Stomach (tissue), 9 donors: Measurements from ENCODE around the gene ESRRG. TPM values are rescaled to one million over a fixed set of nuclear protein-coding genes. Genes with fewer than 3 reads are reported as not detected.
A peak's percentile ranks its signal among the peaks of the same experiment; 100 is the strongest.

Experiments used
- DNase-seq, 2 donors: peaks; one replicate each; pipeline versions ENCODE4 v3.0.0 to v3.0.0-alpha.2; 2013 to 2019
- H3K27ac ChIP-seq, 5 donors: fragments of 200-600 bp in 4 of 5; sonication (generic) in 4 of 5; one replicate each; pipeline ENCODE4 v1.5.1; 2013 to 2019; ENCODE audit warnings: mild to moderate bottlenecking in 1 of 5, moderate library complexity in 1 of 5
- H3K27me3 ChIP-seq, 3 donors: fragments of 200-600 bp; sonication (generic); one replicate each; pipeline ENCODE4 v1.5.1; 2017 to 2019; ENCODE audit warnings: mixed run types in 1 of 3
- H3K36me3 ChIP-seq, 4 donors: fragments of 200-600 bp; sonication (generic); 1 replicate in 3 of 4; 2 replicates in 1 of 4; pipeline ENCODE4 v1.5.1; 2016 to 2019
- H3K4me1 ChIP-seq, 4 donors: fragments of 200-600 bp; sonication (generic); one replicate each; pipeline ENCODE4 v1.5.1; 2016 to 2019
- H3K4me3 ChIP-seq, 4 donors: fragments of 200-600 bp; sonication (generic) in 3 of 4; one replicate each; pipeline ENCODE4 v1.5.1; 2016 to 2019; ENCODE audit warnings: mild to moderate bottlenecking in 1 of 4
- H3K9me3 ChIP-seq, 4 donors: fragments of 200-600 bp; sonication (generic); one replicate each; pipeline ENCODE4 v1.5.1; 2016 to 2019
- EP300 ChIP-seq: sonication (generic); formaldehyde crosslinking; IDR thresholded peaks from one replicate; pipeline ENCODE4 v1.6.1; 2017; ENCODE audit warnings: antibody characterized with exemption
- POLR2A ChIP-seq, 4 donors: fragments of 450-650 bp; IDR thresholded peaks; one replicate each; pipeline ENCODE4 v1.6.1; 2016; ENCODE audit warnings: antibody characterized with exemption in 4 of 4, control low read depth in 2 of 4, mild to moderate bottlenecking in 1 of 4, moderate library complexity in 1 of 4
- POLR2AphosphoS5 ChIP-seq, 3 donors: sonication (generic); formaldehyde crosslinking; IDR thresholded peaks; one replicate each; pipeline ENCODE4 v1.6.1; 2016; ENCODE audit warnings: antibody characterized with exemption in 3 of 3
- WGBS, 5 donors: extraction: QIAGEN DNeasy Blood & Tissue Kit in 3 of 5; methylation state at CpG; one replicate each; pipeline versions ENCODE4 v1.1.5 to v1.1.7; 2013 to 2018; 5-methylcytosine and 5-hydroxymethylcytosine counted together
- intact Hi-C: fragments of 100-400 bp; cut with DNase I; formaldehyde crosslinking; loops from one replicate; pipeline ENCODE4 v1.15.1; 2023; ENCODE audit warnings: low total_unique reads
- polyA plus RNA-seq, 3 donors: library from polyadenylated mRNA; stranded (reverse); fragments of 200-250 nt; gene quantifications; one replicate each; pipeline ENCODE4 v1.2.3, GENCODE V29; 2013
- total RNA-seq, 5 donors: library from RNA; depleted of rRNA; stranded (reverse); fragments of >200 nt; gene quantifications; one replicate each; pipeline versions ENCODE4 v1.1.0 to v1.2.3, GENCODE V29; 2014 to 2016
- TF ChIP-seq, protein P1 (sequence below), 7 experiments: fragments of 450-650 bp in 4 of 7; fragments of 200-600 bp in 3 of 7; sonication (generic) in 3 of 7; IDR thresholded peaks; one replicate each; pipeline ENCODE4 v1.5.1; 2016 to 2019; ENCODE audit warnings: antibody characterized with exemption in 7 of 7, control low read depth in 2 of 7, mild to moderate bottlenecking in 1 of 7
- donor health status: healthy with polysubstance abuse.
- donor health status: Bipolar disorder and iron deficiency.
- donor health status: healthy.

Gene ESRRG
- total and polyA plus RNA-seq, 8 donors, result 0.29 to 247 (median 34.2) TPM

DNA sequence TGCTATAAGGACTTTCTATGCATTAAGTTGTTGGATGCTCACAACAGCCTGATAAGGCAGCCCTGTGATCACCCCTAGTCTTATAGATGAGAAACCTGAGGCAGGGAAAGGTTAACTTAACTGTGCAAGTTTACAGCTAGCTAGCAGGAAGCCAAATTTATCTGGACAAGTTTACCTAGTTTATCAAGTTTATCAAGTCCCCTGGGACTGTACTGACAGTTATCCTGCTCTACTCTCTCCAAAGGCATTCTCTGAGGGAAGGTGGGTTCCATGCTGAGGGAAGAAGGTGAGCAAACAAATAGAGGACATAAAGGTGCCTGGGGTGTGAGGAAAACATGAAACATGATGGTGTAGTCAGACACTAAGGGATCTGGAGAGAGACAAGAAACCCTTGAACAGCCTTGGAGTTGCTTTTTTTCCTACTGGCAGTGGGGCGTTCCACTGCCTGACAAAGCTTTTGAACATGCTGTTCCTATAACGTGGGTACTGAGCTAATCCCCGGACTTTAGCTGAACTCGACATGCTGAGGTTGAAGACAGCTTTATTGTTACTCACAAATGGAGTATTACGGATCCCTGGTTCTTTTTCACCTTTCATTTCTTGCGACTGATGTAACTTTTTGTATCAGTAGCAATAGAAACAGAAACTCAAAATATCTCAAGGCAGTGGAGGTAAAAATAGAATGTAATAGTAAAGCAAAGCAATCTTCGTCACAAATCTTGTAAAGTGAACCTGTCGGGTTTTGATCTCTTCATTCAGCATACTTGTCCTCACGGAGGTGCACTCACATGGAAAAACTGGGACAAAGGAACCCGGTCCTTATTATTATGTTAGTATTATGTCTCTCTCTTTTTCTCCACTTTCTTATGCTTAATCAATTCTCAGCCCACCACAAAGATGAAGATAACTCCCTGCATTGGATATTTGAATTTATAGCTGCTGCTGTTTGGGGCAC, 42.4 kb upstream of the ESRRG start:
- DNase-seq, result no peak
- no peak overlapping the region for H3K4me3 ChIP-seq
- H3K27me3 ChIP-seq, result no peaks in the 10 kb centered on the region
- TF ChIP-seq POLR2AphosphoS5 (IDR thresholded peaks at IDR 0.05) (peak in 1 of 3 donors; percentile 58), POLR2A (IDR thresholded peaks at IDR 0.05) (no peak), EP300 (no peak)
- TF ChIP-seq, protein P1, sequence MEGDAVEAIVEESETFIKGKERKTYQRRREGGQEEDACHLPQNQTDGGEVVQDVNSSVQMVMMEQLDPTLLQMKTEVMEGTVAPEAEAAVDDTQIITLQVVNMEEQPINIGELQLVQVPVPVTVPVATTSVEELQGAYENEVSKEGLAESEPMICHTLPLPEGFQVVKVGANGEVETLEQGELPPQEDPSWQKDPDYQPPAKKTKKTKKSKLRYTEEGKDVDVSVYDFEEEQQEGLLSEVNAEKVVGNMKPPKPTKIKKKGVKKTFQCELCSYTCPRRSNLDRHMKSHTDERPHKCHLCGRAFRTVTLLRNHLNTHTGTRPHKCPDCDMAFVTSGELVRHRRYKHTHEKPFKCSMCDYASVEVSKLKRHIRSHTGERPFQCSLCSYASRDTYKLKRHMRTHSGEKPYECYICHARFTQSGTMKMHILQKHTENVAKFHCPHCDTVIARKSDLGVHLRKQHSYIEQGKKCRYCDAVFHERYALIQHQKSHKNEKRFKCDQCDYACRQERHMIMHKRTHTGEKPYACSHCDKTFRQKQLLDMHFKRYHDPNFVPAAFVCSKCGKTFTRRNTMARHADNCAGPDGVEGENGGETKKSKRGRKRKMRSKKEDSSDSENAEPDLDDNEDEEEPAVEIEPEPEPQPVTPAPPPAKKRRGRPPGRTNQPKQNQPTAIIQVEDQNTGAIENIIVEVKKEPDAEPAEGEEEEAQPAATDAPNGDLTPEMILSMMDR (IDR thresholded peaks at IDR 0.05), result no peak
- H3K27ac ChIP-seq, result peak overlapping the region; percentile 9 to 78 (median 59)
- H3K4me1 ChIP-seq, result peaks cover 0 to 24% (median 8%) of the 10 kb centered on the region in 4 donors
- no peaks in the 10 kb centered on the region for H3K9me3 ChIP-seq
- H3K36me3 ChIP-seq, result no peaks in the 10 kb centered on the region
- 40 to 58% (median 44%) methylated on average over 10 of the region's 10 CpGs for WGBS, 5 donors
- intact Hi-C loops, result no loop called here

DNA sequence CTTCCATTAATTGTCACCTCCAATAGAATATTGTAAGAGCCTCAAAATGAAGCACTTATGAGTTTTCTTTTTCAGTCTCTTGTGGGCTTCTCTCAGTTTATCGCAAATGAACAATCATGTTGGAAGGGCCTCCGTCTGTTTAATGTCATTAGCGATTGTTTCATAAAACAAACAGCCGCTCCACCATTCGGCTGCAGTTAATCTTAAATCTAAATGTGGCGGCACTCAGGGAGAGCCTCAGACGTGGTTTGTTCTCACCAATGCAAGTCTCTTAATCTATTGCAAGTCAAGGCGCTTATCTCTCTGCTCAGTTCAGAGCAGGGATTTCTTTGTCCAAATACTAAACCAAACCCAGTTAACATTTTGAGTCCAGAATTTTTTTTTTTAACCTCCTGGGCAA, 34.9 kb upstream of the ESRRG start:
- peak; percentile 42 to 44 for DNase-seq
- intact Hi-C loops, result no loop called here
- Histone ChIP-seq H3K27ac (peak overlapping the region in 2 of 5 donors; percentile 15 to 39), H3K36me3 (no peaks in the 10 kb centered on the region), H3K9me3 (no peaks in the 10 kb centered on the region), H3K4me1 (peaks cover 0 to 9% (median 0%) of the 10 kb centered on the region in 4 donors), H3K27me3 (no peaks in the 10 kb centered on the region), H3K4me3 (no peak overlapping the region)
- WGBS, 5 donors, result 20 to 41% (median 38%) methylated on average over 8 of the region's 8 CpGs
- TF ChIP-seq POLR2AphosphoS5 (IDR thresholded peaks at IDR 0.05), result peak in 1 of 3 donors; percentile 22
- no peak for TF ChIP-seq EP300

- intact Hi-C loops, result no loop called here
- Histone ChIP-seq H3K27ac (no peak overlapping the region), H3K4me3 (no peak overlapping the region), H3K36me3 (no peaks in the 10 kb centered on the region), H3K9me3 (no peaks in the 10 kb centered on the region), H3K27me3 (no peaks in the 10 kb centered on the region), H3K4me1 (peaks cover 0 to 9% (median 0%) of the 10 kb centered on the region in 4 donors)
- DNase-seq, result no peak
- TF ChIP-seq POLR2A (IDR thresholded peaks at IDR 0.05), result no peak
- TF ChIP-seq EP300, result no peak
- no peak for TF ChIP-seq POLR2AphosphoS5 (IDR thresholded peaks at IDR 0.05)
- TF ChIP-seq, protein P1 (IDR thresholded peaks at IDR 0.05), result no peak
- 33 to 72% (median 44%) methylated on average over 1 of the region's 1 CpG for WGBS, 5 donors
Measured at GRCh38 chr1:216757110-216757509, 33.9 kb upstream of the ESRRG start.

DNA sequence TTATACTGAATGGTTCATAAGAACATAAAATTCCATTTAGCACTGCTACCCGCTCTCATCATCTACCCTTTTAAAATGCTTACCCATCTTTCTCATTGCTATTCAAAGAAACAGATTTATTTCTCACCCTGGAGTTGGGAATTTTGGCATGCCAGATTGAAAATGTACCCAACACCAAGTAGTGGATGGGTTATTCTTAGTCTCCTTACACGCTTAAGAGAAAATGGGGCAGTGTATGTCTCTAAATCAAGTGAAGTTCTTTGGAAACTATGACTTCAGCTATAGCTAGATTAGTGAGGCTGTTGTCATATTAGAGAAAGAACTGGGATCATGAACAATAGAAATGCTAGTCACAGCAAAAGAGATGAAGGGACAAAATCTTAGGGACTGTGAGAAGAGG, 27.7 kb upstream of the ESRRG start:
- H3K9me3 ChIP-seq, result no peaks in the 10 kb centered on the region
- H3K4me3 ChIP-seq, result no peak overlapping the region
- peaks cover 0 to 7% (median 3%) of the 10 kb centered on the region in 4 donors for H3K4me1 ChIP-seq
- TF ChIP-seq EP300 (no peak), POLR2AphosphoS5 (IDR thresholded peaks at IDR 0.05) (no peak), POLR2A (IDR thresholded peaks at IDR 0.05) (no peak)
- TF ChIP-seq, protein P1 (IDR thresholded peaks at IDR 0.05), result no peak
- no peaks in the 10 kb centered on the region for H3K36me3 ChIP-seq
- no peaks in the 10 kb centered on the region for H3K27me3 ChIP-seq
- WGBS, 5 donors, result 91 to 97% (median 92%) methylated on average over 2 of the region's 2 CpGs
- intact Hi-C loops, result no loop called here
- H3K27ac ChIP-seq, result no peak overlapping the region
- DNase-seq, result no peak
